Measurements from ENCODE around the gene CHD3. TPM values are rescaled to one million over a fixed set of nuclear protein-coding genes. Genes with fewer than 3 reads are reported as not detected.

The CHD3 gene
- total and polyA plus RNA-seq, 2 donors (not counting 1 experiment from before 2014, with no cell fraction given) = 68.1 to 69.1 TPM

GRCh38 chr17:7855660-7856010 lies 33.0 kb upstream of the CHD3 start:
- Histone ChIP-seq H3K9ac (ENCODE audit: low read length) (peak overlapping the region; percentile 82), H4K20me1 (ENCODE audit: control insufficient read depth, insufficient read depth, low read length, poor library complexity, severe bottlenecking) (peaks cover 31% of the 10 kb centered on the region), H2AFZ (ENCODE audit: insufficient read depth, low read depth, low read length, poor library complexity, severe bottlenecking) (no peak overlapping the region), H3K4me1 (ENCODE audit: control insufficient read depth in 2 of 2, insufficient read depth in 2 of 2, low read length in 2 of 2) (peaks cover 27 to 45% of the 10 kb centered on the region in 2 donors), H3K79me2 (ENCODE audit: control insufficient read depth, insufficient read depth, low read length) (peaks cover 9% of the 10 kb centered on the region), H3K4me3 (ENCODE audit: control extremely low read depth in 1 of 5, extremely low read depth in 1 of 5, insufficient read depth in 1 of 5, low read depth in 2 of 5, low read length in 4 of 5) (peak overlapping the region in 1 of 5 experiments; percentile 92), H3K36me3 (replicated peaks in 1 of 2; ENCODE audit: control extremely low read depth in 1 of 2, control insufficient read depth in 1 of 2, extremely low read depth in 1 of 2, insufficient read depth in 2 of 2, low read length in 1 of 2) (peaks cover 0 to 8% of the 10 kb centered on the region in 2 experiments), H3K27me3 (replicated peaks in 1 of 4; ENCODE audit: control extremely low read depth in 1 of 4, control insufficient read depth in 3 of 4, insufficient read depth in 4 of 4, low read length in 3 of 4) (no peaks in the 10 kb centered on the region), H3K27ac (ENCODE audit: low read length in 2 of 2) (no peak overlapping the region), H3K4me2 (replicated peaks; ENCODE audit: low read depth, low read length, poor library complexity, severe bottlenecking) (peak overlapping the region; percentile 83), H3K9me3 (ENCODE audit: control extremely low read depth in 1 of 3, control insufficient read depth in 2 of 3, insufficient read depth in 1 of 3, low read length in 2 of 3) (no peaks in the 10 kb centered on the region)
- H3K27me3 Mint-ChIP-seq = no peaks in the 10 kb centered on the region
- no peaks in the 10 kb centered on the region for H3K9me3 Mint-ChIP-seq (ENCODE audit: insufficient read depth)
- ChIA-PET POLR2A (interaction anchor here (0.6 to 0.7 kb wide), 3 partner anchors 9 to 21 kb away, joined by 4 to 8 read pairs (median 4); no protein-coding TSS in a partner anchor), CTCF (interaction anchor here (2.6 kb wide), 2 partner anchors 14 to 19 kb away, joined by 26 to 53 read pairs; no protein-coding TSS in a partner anchor)
- DNase-seq (peak; percentile 60), ATAC-seq (ENCODE audit: low read depth) (no peak)
- no peak overlapping the region for H3K4me3 Mint-ChIP-seq
- intact Hi-C loops (cut with micrococcal nuclease) = loop anchor here (5.0 kb wide), 4 partner anchors 62 to 603 kb away; partner anchors contain the start of genes CTDNEP1, ELP5, RNF227 and TP53
- no peak overlapping the region for H3K27ac Mint-ChIP-seq
- TF ChIP-seq EZH2 (IDR thresholded peaks at IDR 0.05; ENCODE audit: borderline replicate concordance, insufficient read depth, low read depth, low read length, poor library complexity, severe bottlenecking) (no peak), CTCF (IDR thresholded peaks at IDR 0.05) (no peak)
- 41% methylated on average over 15 of the region's 15 CpGs for WGBS (ENCODE audit: insufficient coverage)
- H3K4me1 Mint-ChIP-seq = peaks cover 19% of the 10 kb centered on the region

All from B cell (primary cell).